Stimulated activated CD8-positive, alpha-beta memory T cell treated with anti-CD3 and anti-CD28 coated beads, Interleukin-12 subunit alpha, Interleukin-12 subunit beta, amount 100 ng/mL, for 24 hours (primary cell): Measurements from ENCODE around the gene CTRB1.
"Not testable (repeated sequence)": the region's sequence is repeated elsewhere in the genome, so short reads cannot be mapped to it uniquely, and the experiment has no call there.

ENCODE experiments used
- DNase-seq: peaks from one replicate; pipeline ENCODE4 v3.0.0-alpha.2; 2020; ENCODE audit errors: extremely low read depth

CTRB1 gene

DNA sequence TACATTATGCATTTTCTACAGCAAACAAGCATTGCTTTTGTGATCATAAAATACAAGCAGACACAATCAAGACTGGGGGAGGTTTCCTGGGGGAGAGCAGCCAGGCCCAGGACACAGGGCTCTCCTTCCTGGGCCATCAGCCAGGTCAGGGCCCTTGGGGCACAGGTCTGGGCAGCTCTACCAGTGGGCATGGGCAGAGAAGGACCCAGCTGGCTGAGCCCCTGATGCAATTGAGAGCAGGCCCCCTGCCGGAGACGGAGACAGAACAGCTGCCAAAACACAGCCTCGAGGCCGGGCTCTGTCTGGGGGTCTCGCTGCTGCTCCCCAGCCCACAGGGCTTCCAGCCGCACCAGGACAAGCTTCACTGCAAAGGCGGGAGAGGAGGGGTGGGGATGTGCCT, 21.8 kb downstream of the CTRB1 start:
- DNase-seq = not testable (repeated sequence)

DNA sequence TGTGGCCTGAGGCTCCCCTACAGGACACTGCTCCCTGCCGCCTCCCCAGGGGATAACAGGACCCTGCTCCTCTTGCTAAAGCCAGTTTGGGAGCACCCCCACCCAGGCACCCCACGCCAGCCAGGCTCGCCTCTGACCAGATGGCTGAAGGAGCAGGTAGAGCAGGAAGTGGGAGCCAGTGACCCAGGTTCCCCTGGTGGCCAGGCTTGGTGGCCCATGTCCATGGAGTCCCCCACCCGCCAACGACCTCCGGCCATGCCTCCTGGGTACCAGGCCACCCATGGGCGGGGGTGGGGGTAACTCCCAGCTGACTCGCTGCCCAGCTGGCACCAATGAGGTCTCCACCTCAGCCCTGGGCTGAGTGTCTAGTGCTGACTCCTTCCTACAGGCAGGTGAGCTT, 22.6 kb downstream of the CTRB1 start:
- no peak for DNase-seq

DNA sequence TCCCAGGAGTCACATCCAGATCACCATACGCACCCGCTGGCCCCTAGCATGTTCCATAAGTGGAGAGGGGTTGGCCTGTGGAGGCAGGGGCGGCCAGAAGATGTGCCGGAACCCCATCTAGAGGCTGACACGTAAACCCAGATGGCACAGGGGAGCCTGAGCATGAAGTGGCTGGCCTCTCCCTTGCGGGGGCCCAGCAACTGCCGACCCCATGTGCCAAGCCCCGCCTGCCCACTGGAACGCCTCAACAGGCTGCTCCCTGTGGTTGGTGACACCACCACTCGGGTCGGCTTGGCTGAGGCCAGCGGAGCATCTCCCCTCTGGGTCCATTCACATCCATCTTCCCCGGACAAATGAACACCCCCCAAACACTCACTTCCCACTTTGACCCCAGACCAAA, 23.2 kb downstream of the CTRB1 start:
- DNase-seq = no peak

DNA sequence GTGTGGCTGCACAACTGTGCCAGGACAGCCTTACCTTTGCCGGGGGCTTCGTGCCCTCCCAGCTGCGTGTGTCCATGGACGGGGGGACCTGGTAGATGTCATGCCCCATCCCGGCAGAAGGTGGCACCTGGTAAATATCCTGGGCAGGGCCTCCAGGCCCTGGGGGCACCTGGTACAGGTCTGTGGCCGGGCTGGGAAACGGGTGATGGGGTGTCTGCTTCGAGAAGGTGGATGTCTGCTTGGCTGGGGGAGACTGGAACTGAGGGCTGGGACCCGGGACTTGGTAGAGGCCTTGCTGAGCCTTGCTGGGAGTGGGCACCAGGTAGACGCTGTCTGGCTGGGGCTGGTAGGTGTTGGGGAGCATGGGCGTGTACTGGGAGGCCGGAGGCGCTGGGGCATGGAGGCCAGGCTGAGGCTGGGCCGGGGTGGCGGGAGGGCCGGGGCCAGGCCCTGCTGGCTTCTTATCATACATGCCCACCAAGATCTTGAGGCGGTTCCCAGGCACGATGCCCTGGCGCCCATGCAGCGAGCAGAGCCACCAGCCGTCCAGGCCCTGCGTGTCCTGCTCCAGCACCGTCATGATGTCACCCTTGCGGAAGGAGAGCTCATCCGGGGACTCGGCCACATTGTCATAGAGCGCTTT, 23.8 kb downstream of the CTRB1 start:
- not testable (repeated sequence) for DNase-seq

- no peak for DNase-seq
These were observed 25.0 kb downstream of the CTRB1 start for GRCh38 chr16:75243667-75244224.

DNA sequence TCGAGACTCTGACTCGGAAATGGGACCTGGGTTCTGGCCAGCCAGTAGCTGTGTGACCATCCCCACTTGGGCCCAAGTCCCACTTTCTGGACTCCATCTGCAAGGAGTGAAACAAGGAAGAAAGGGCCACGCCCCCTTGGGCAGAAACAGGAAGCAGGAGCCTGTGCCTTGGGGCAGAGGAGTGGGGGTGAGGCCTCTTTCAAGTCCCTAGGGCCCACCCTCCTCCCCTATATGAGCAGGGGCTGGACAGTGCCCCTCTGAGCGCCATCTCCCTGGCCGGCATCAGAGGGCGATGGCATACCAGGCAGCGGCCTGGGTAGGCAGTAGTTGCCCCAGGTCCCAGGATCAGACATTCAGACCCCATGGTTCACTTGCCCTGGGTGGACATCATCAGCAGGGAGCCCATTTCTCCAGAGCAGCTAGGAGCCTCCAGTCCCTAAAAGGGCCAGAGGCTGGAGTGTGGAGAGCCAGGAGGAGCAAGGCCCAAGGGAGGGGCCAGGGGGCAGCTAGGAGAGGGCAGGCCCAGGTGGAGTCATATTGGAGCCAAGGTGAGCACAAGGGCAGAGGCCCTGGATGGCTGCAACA, 25.5 kb downstream of the CTRB1 start:
- no peak for DNase-seq

GRCh38 chr16:75244844-75245758, 26.3 kb downstream of the CTRB1 start:
- no peak for DNase-seq

GRCh38 chr16:75246504-75247205, 27.9 kb downstream of the CTRB1 start:
- no peak for DNase-seq

GRCh38 chr16:75247249-75247648, 28.5 kb downstream of the CTRB1 start:
- DNase-seq = no peak

GRCh38 chr16:75248142-75248535, 29.4 kb downstream of the CTRB1 start:
- DNase-seq = no peak

DNA sequence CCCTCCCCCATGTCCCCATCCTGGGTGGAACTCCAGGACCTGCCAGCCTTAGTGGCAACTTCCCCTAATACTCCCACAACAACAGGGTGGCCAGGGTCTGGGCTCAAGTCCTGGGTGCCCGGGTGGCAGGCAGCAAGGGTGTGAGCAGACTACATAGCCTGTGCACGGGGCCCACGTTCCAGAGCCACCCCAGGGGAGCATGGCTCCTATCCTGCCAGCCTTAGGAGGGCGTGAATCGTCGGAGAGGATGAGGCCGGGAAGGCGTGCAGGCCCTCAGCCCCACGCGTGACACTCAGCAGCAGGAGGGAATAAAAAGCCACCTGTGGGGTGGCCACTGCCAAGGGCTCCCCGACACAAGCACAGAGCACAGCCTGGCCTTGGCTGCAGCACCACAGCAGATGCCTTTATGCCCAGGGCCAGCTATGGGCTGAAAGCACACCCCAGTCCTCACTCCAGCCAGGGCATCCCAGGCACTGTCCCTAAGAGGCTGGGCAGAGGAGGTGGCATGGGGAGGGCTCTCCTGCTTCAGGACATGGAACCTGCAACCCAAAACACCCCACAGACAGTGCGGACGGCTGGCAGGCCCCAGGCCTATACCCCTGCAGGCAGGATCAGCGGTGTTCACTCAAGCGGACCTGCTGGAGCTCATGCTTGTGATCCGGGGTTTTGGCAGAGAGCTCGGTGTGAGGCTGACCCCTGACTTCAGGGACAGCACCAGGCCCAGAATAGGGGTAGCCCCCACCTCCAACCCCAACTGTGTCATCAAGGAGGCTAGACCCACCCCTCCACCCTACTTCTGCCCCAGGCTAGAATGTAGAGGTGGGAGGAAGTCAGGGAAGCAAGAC, 30.0 kb downstream of the CTRB1 start:
- DNase-seq = no peak

DNA sequence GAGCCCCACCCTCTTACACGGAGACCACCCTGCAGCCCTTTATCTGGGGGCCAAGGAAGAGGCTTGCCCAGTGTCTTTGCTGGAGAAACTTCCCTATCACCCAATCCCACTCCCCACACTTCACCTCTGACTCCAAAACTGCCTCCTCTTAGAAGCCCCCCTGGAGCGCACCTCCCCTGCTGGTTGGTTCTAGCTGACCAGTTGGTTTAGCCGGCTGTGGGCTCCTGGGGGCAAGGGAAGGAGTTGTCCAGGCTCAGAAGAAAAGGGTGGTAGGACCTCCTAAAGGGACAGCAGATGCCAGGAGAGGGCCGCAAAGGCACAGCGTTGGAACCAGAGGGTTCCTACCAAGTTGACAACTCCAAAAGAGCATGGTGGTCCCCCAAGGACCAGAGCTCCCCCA, 30.7 kb downstream of the CTRB1 start:
- no peak for DNase-seq

DNA sequence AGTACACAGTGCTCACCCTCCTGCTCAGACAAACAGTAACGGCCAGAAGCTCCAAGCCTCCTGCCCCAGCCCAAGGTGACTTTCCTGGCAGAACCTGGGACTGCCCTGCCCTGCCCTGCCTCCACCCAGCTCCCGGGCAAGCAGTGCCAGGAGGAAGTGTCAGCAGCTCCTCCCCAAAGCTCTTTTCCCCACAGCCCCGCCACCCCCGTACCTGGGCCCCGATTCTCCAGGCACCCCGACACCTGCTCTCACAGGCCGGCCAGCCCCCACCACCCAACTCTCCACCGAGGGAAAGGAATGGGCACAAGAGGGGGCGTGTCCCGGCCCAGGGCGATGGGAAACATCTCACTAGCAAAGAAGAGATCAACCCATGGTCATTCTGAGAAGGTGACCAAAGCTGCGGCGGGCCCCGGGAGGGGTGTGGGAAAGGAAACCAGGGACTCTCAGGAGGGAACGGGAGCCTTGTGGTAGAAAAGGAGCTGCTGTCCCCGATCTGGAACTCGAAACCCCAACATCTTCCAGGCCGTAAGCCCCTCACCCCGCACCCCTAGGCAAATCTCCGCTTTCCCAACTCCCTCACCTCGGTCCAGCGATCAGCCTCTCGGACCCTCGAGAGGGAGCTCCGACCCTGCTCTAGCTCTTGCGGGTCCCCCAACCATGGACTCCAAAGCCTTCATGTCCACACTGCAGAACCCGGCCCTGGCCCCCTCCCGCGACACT, 31.5 kb downstream of the CTRB1 start:
- no peak for DNase-seq

DNA sequence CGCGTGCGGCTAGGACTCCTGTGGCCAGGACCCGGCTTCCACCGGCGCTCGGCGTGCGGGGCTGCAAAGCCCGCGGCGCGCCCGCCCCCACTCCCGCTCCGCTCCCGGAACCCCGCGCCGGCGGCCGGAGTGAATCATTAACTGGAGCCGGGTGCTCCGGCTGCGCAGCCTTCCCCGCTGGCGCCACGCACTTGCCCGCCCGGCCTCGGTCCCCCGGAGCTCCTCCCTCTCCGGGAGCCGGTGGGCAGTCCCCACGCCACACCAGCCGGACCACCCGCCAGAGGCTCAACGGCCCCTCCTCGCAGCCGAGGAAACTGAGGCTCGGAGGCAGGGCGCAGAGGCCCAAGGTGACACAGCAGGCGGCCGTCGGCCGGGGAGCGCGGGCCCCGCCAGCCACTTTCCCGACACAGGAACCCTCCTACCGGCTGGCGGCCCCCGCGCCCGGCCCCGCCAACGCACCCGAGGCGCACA, 32.1 kb downstream of the CTRB1 start:
- DNase-seq = no peak

DNA sequence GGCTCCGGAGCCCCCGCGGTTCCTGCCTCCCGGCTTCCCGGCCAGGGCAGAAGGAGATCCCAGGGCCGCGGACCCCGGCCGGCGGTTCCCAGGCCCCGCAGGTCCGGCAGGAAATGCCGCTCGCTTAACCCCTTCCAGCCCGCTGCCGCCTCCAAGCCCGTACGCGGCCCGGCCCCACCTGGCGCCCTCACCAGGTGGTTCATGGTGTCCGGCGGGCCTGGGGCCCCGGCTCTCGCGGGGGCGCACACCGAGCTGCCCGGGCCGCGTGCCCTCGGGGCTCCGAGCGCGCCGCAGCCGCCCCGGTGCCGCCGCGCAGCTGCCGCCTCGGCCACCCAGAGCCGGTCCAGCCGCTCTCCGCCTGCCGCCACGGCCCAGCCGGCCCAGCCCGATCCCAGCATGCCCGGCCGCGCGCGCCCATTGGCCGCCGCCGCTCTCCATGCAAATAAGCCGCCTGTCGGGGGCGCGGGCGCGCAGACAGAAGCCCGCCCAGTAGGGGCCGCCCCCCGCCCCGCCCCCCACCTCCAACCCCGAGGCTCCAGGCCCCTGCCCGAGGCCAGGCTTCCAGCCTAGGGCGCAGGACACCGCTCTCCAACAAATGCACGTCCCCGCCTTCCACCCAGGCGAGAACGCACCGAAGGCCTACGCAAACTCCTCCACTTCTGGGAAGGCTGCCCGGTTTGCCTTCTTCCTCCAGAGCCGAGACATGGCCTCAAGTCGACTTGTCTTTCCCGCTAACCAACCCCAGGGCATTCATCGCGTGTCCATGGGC, 32.7 kb downstream of the CTRB1 start, which contains the start of gene BCAR1:
Gene BCAR1, minus strand, starts transcription at position 345 of the 769 bp plus-strand sequence. Its CDS starts 142 bp downstream, at position 203.
- no peak for DNase-seq

GRCh38 chr16:75252049-75252864, 33.5 kb downstream of the CTRB1 start:
- DNase-seq = no peak

- no peak for DNase-seq
These were observed 34.4 kb downstream of the CTRB1 start for GRCh38 chr16:75252946-75253911.
